GM18861 (cell line): ENCODE results near the gene LRRC53.
A peak's percentile ranks its signal among the peaks of the same experiment; 100 is the strongest.

ENCODE experiments used
- ATAC-seq: cut with Tn5 transposase; IDR thresholded peaks from one replicate; pipeline ENCODE4 v1.9.1; 2021; ENCODE audit not compliant: unreplicated experiment

Gene LRRC53

GRCh38 chr1:74498901-74499300 is 13.5 kb downstream of the LRRC53 start:
- ATAC-seq, result no peak

DNA sequence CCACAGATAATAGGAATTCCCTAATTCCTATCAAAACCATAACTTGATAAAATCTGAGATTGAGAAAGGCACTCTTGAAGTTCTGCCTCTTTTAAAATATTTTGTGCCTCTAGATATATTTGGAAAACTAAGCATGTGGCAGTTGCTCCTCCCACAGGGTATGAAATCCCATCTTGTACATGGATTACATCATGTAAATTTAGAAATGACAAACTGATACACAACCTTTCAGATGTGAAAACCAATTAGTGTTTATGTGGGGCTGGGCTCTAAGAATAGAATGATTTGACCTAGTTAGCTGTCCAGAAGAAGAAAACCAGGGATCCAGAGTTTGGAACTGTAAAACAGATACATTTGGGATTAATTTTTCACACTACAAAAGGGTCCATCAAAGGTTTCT is 15.7 kb downstream of the LRRC53 start:
- no peak for ATAC-seq

GRCh38 chr1:74486036-74486435 is 26.4 kb downstream of the LRRC53 start:
- ATAC-seq, result no peak

- ATAC-seq, result no peak
These were observed 26.8 kb downstream of the LRRC53 start for GRCh38 chr1:74485622-74486021.

DNA sequence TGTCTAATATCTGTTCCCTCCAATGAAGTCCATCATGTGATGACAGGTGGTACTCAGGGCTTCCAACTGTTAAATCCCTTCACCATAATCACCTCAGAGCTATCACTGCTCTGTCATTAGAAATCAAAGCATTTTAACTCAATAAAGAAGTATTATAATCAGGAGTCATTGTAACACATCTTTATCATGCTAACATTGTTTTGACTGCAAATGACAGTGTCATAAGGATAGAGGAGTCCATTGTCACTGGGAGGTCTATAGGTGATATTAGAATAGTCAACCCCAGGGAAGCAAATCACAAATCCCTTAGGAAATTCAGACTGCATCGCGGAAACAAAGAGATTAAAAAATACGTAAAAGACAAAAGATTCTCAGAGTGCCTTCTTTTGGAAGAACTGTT is 30.8 kb downstream of the LRRC53 start:
- ATAC-seq, result no peak

DNA sequence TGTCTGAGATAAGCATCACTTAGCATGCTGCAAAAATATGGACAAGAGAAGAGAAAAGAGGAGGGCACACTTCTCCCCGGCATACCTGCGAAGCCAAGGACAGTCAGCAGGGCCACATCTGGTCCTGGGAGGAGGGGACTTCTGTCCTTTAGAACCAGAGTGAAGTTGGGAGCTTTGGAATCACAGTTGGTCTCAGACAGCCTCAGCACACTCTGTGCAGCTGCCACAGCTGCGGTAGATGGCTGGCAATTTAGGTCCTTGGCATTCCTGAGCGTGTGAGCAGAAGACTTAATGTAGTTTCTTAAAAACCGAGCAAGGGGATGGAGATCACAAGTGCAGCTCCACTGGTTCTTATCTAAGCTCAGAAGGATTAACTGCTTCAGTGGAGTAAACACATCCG is 32.3 kb downstream of the LRRC53 start:
- no peak for ATAC-seq

- no peak for ATAC-seq
These were observed 33.4 kb downstream of the LRRC53 start for GRCh38 chr1:74478979-74479378.

GRCh38 chr1:74474585-74474984 is 37.8 kb downstream of the LRRC53 start:
- ATAC-seq, result no peak

GRCh38 chr1:74471470-74471869 is 40.9 kb downstream of the LRRC53 start:
- no peak for ATAC-seq

- no peak for ATAC-seq
These were observed 41.5 kb downstream of the LRRC53 start for GRCh38 chr1:74470936-74471335.

- ATAC-seq, result no peak
These were observed 42.2 kb downstream of the LRRC53 start for GRCh38 chr1:74470251-74470650.

GRCh38 chr1:74468982-74469603 is 43.3 kb downstream of the LRRC53 start:
- no peak for ATAC-seq

GRCh38 chr1:74467786-74468377 is 44.5 kb downstream of the LRRC53 start:
- no peak for ATAC-seq

DNA sequence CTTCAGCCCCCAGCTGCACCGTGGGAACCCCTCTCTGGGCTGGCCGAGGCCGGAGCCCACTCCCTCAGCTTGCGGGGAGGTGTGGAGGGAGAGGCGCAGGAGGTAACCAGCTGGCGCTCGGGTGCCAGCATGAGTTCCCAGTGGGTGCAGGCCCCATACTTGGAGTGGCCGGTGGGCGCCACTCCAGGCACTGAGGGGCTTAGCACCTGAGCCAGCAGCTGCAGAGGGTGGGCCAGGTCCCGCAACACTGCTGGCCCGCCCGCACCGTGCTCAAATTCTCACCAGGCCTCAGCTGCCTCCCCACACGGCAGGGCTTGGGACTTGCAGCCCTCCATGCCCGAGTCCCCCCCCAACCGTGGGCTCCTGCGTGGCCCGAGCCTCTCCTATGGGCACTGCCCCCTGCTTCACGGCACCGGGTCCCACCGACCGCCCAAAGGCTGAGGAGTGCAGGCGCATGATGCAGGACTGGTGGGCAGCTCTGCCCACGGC is 47.2 kb downstream of the LRRC53 start:
- no peak for ATAC-seq

GRCh38 chr1:74464037-74464436 is 48.4 kb downstream of the LRRC53 start:
- no peak for ATAC-seq

- ATAC-seq, result peak; percentile 84
These were observed 49.0 kb downstream of the LRRC53 start for GRCh38 chr1:74463333-74463988.

DNA sequence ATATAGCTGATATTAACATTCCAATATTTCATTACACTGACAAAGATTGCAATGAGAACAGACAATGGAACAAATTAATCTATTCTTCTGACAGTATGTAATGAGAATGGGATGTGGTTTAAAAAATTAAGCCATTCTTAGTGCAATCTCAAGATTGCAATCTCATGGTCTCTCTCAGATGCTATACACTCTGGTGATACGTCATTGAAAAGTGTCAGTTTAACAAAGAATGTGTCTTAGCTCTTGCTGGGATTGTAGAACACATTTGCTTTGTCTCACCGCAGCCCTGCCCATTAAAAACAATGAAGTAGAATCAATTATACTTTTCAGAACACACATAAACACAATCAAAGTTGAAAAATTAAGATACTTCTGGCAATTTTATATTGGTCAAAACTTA is 55.2 kb downstream of the LRRC53 start:
- no peak for ATAC-seq

DNA sequence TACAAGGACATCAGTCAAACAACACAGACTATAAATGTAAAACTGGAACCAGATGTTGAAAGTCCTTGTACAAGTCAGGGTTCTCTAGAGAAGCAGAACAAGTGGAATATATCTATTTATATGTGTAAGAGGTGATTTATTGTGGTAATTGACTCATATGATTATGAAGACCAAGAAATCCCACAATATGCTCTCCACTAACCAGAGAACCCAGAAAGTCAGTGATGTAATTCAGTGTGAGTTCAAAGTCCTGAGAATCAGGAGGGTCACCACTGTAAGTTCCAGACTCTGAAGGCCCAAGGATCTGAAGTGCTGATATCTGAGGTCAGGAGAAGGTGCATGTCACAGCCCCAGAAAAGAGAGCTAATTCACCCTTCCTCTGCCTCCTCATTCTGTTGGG is 57.0 kb downstream of the LRRC53 start:
- ATAC-seq, result no peak

DNA sequence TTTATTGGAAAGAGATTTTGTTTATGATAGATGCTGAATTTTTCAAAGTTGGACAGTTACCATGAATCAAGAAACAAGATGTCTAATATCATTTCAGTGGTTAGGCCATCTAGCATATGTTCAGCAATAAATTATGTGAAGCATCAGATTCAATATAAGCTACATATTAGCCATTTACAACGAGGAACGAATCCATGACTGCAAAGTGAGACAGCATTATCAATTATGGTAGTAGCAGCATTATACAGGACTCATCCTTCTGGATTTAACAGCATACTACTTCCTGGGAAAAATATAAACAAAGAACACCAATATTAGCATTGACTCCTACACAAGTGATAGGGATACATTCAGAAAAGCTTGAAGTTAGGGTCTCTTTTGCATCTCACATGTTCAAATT is 59.1 kb downstream of the LRRC53 start:
- no peak for ATAC-seq

GRCh38 chr1:74452035-74452434 is 60.4 kb downstream of the LRRC53 start:
- no peak for ATAC-seq

DNA sequence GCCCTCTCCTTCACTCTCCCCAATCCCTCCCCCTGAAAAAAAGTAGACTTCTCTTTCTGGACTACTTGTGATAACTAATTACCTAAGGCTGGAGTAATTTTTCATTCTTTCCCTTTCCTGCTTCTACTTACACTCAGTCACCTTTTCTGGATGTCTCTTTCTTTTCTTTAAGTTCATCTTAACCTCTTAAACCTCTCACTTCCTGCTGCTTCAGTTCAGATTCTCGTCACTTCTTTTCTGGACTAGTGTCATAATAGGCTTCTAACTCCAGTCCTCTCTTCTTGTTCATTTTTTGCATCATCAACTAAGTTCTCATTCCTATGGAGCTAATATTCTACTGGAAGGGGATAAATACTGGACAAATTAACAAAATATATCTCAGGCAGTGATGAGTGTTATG is 75.4 kb downstream of the LRRC53 start:
- no peak for ATAC-seq

GRCh38 chr1:74436078-74436477 is 76.3 kb downstream of the LRRC53 start:
- ATAC-seq, result peak; percentile 83
